GM19463 (cell line): ENCODE results near the gene LHPP.
"Not testable (repeated sequence)": the region's sequence is repeated elsewhere in the genome, so short reads cannot be mapped to it uniquely, and the experiment has no call there.

Experiments
- ATAC-seq: cut with Tn5 transposase; IDR thresholded peaks from one replicate; pipeline ENCODE4 v1.9.1; 2021; ENCODE audit warnings: mild to moderate bottlenecking, moderate library complexity; ENCODE audit not compliant: unreplicated experiment

The LHPP gene

DNA sequence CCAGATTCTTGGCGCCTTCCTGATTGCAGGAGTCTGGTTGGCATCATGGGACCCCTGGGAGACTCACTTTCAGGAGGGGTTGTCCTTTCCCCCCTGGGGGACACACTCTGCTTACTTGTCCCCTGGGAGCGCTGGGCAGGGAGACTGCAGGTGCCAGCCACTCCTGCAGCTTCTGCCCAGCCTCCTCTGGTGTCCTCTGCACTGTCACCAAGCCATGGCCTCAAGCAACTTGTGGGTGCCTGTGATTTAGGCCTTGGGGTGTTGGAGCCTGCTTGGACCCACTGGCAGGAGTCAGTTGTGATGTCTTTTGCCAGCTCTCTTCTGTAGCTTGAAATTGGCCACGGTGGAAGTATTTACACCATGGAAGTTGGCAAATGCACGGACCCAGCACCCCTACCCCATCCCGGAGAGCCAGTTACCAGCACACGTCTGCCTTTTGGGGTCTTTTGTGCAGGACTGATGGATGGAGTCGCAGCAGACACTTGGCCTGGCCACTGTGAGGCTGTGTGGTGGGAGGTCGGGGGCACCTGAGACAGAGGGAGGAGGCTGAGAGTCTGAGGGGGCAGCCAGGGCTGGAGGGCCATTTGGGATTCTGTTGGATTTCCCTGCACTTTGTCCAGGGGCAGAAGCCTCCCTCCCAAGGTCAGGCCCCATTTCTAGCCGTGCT, 104.7 kb downstream of the LHPP start:
- no peak for ATAC-seq

GRCh38 chr10:124566981-124567835, 105.6 kb downstream of the LHPP start:
- no peak for ATAC-seq

GRCh38 chr10:124568339-124568738, 106.7 kb downstream of the LHPP start:
- ATAC-seq, result no peak

DNA sequence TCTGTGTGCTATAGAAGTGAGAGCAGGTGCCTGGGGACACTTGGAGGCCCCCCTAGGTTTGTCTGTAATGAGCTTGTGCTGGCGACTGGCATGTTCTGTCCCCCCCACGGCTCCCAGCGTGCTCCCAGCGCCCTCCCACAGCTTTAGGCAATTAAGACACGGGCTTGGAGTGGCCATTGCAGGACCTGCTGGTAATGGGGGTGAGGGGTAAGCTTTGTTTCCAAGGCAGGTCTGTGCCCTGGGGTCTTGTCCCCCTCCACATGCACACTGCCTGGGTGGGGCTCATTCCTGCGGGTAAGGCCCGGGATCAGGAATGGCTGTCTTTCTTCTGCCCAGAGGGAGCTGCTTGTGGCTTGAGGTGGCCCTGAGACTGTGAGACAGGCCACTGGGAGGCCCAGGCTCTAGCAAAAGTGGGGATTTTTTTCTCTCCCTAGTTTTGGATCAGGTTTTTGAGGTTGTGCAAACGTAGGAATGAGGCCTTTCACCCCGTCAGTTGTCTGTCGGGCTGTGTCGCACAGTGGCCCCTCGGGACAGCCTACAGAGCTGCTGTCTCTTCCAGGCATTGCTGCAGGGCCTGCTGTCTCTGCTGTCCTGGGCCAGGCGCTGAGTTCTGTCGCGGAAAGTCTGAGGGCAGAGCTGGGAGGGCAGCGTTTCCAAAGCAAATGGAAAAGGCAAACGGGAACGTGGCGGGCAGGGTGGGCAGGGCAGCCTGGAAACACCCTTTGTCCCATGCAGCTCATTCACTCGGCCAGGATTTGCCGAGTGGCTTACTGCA, 107.4 kb downstream of the LHPP start:
- no peak for ATAC-seq

- ATAC-seq, result no peak
Measured at GRCh38 chr10:124569623-124570470, 108.2 kb downstream of the LHPP start.

DNA sequence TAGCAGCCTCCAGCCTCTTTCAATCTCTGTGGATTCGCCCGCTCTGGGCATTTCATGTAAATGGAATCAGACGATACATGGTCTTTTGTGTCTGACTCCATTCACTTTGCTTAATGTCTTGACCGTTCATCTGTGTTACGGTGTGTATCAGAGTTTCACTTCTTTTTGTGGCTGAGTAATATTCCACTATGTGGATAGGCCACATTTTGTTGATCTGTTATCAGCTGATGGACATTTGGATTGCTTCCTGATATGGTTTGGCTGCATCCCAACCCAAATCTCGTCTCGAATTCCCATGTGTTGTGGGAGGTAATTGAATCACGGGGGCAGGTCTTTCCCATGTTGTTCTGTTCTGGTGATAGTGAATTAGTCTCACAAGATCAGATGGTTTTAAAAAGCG, 109.0 kb downstream of the LHPP start:
- no peak for ATAC-seq

DNA sequence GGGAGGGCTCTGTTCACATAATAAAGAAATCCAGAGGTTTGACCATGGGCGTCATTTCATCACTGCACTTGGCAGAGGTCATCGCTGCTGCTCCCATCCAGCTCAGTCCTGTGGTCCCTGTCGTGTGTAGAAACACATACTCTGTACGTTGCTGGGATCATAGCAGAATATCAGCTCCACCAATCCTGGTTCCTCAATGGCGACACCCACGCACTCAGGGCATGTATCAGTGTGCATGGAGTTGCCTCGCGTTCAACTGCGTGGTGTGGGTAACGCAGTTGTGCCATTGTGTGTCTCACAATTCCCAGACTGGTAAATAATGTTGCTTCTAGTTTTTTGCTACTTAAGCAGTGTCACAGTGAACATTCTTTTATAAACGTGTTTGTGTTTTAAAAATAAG, 111.1 kb downstream of the LHPP start:
- ATAC-seq, result no peak

GRCh38 chr10:124573726-124574455, 112.3 kb downstream of the LHPP start:
- ATAC-seq, result no peak

DNA sequence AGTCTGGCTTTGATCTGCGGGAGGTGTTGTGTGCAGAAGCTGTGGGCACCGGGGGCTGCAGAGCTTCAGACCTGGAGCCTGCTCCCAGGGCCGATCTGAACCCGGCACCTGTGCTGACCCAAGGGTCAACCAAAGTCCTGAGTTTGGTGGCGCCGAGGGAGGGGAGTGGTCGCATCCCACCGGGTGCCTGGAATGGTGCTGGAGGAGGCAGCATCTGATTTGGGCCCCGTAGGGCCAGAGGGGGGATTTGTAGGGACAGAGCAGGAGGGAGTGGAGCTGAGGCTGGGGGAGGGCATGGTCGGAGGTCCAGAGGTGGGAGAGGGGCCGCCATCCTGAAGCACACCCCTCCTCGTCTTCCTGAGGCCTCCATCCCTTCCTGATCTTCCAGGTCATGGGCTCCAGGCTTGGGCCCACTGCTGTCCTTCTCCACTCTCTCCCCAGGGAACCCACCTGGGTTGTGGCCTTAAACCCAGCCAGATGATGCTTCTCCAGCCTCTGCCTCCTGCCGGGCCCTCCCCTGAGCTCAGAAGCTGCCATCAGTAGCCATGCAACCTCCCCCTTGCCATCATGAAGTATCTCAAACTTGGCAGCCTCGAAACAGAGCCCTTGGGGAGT, 112.9 kb downstream of the LHPP start:
- ATAC-seq, result no peak

GRCh38 chr10:124575107-124576035, 113.7 kb downstream of the LHPP start:
- no peak for ATAC-seq

- no peak for ATAC-seq
Measured at GRCh38 chr10:124576526-124577420, 115.2 kb downstream of the LHPP start.

- no peak for ATAC-seq
Measured at GRCh38 chr10:124577651-124578050, 116.0 kb downstream of the LHPP start.

DNA sequence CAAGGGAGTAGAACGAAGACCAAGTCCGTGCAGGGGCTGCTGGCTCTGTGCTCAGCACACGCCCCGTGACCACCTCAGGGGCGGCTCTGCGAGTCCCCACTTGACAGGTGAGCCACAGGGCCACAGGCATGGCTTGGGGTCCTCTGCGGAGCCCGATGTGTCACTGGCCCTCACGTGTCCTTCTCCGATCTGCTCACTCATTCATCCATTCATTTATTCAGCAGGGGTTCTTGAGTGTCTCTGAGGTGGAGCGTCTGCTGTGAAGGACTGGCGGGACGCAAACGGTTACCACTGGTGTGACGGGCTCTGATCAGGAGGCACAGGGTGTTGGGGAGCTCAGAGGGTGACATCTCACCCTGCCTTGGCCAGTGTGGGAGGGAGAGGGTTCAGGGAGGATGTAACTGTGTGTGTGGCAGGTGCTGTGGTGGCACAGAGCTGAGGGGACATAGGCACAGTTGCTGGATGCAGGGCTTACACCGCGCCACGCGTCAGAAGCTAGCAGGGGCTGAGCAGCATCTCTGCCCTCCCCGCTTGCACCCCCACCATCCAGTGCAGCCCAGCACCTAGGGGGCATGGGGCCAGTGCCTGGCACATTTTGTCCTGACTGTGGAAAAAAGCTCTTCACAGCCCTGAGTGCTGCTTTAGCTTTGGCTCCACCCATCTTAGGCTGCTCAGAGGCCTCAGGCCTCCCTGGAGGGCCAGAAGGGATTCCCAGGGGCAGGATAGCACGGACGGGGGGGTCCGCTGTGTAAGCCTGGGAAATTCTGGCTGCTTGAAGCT, 116.8 kb downstream of the LHPP start:
- ATAC-seq, result no peak

GRCh38 chr10:124579011-124579399, 117.4 kb downstream of the LHPP start:
- ATAC-seq, result no peak

DNA sequence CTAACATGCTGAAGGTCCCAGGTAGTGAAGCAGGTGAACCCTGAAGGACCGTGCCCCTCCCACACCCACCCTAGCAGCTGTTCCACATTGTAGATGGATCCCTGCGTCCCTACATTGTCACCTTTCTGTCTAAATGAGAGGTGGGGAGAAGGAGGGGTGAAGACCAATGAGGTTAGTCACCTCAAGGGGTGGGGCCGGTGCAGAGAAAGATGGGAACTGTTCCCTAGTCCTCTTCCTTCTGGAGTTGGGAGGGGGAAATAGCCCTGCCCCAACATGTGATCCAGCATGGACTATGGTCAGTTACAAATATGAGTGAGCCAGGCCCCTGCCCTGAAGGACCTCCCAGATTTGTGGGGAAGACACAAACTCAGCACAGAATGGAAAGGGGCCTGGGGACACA, 124.5 kb downstream of the LHPP start:
- no peak for ATAC-seq

DNA sequence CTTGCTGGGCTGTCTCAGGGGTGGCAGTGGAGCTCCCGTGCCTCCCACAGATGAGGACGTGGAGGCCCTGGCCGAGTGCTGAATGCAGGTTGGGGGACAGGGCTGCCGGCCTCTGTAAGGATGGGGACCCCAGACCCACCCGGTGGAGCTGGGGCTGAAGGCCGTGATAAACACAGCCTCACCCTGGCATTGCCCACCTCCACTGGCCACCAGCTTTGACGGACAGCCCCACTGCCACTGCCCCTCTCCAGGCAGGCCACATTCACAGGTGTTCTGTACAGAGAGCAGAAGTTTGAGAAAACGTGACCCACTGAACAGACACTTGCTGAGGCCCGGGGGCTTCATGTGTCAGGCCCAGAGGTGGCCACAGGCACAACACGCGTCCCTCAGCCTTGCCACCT, 126.2 kb downstream of the LHPP start:
- no peak for ATAC-seq

GRCh38 chr10:124588341-124588735, 126.7 kb downstream of the LHPP start:
- ATAC-seq, result not testable (repeated sequence)
